Measurements from ENCODE around the gene EFNA5.

DNA sequence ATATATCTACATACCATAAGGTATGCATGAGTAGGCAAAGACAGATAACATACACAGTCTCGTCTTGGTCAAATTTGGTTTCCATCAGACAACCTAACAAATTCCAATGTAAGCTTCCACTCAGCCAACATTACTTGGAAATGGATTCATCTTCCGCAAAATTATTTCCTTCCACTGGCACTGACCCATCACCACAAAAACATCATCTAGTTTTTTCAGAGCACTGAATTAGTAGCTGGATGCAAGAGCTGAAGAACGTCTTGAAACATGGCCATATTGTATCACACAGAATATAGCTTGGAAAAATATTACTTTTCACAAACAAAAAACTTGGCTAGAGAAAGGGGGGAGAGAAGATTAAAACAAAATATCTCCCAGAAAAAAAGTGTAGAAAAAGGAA lies 73.5 kb downstream of the EFNA5 start:
- TF ChIP-seq, protein P1, sequence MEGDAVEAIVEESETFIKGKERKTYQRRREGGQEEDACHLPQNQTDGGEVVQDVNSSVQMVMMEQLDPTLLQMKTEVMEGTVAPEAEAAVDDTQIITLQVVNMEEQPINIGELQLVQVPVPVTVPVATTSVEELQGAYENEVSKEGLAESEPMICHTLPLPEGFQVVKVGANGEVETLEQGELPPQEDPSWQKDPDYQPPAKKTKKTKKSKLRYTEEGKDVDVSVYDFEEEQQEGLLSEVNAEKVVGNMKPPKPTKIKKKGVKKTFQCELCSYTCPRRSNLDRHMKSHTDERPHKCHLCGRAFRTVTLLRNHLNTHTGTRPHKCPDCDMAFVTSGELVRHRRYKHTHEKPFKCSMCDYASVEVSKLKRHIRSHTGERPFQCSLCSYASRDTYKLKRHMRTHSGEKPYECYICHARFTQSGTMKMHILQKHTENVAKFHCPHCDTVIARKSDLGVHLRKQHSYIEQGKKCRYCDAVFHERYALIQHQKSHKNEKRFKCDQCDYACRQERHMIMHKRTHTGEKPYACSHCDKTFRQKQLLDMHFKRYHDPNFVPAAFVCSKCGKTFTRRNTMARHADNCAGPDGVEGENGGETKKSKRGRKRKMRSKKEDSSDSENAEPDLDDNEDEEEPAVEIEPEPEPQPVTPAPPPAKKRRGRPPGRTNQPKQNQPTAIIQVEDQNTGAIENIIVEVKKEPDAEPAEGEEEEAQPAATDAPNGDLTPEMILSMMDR (IDR thresholded peaks at IDR 0.05) = no peak
- no peak for TF ChIP-seq POLR2A (IDR thresholded peaks at IDR 0.05)

Data from prostate gland (tissue), 2 donors.